ENCODE results near the gene CCDC124. TPM values are rescaled to one million over a fixed set of nuclear protein-coding genes. Genes with fewer than 3 reads are reported as not detected.
A peak's percentile ranks its signal among the peaks of the same experiment; 100 is the strongest.

The CCDC124 gene
- total RNA-seq, 1 donor from 2014 or later = 59.7 TPM

DNA sequence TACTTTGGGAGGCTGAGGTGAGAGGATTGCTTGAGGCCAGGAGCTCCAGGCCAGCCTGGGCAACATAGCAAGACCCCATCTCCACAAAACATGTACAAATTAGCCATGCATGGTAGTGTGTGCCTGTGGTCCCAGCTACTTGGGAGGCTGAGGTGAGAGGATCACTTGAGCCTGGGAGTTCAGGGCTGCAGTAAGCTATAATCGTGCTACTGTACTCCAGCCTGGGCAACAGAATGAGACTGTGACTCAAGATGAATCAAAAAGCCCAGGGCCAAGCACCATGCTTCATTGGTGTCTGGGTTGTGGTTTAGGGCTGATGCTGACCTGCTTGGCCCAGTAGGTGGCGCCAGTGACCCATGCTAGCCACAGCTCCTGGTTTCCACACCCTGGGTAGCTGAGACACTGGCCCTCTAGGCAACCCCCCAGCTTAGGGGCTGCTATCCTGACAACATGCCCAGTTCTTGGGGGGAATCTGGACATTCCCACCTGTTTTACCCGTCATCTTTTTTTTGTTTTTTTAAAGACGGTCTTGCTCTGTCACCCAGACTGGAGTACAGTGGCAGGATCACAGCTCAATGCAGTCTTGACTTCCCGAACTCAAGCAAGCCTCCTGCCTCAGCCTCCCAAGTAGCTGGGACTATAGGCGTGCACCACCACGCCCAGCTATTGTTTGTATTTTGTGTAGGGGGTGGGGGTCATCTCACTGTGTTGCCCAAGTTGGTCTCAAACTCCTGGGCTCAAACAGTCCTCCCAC lies 5.5 kb downstream of the CCDC124 start:
- H3K4me3 ChIP-seq = no peak overlapping the region
- no peaks in the 10 kb centered on the region for H3K27me3 ChIP-seq
- DNase-seq = peak; percentile 89
- intact Hi-C loops (cut with DNase I) = loop anchor here (5.0 kb wide), 1 partner anchor 59 kb away; no protein-coding TSS in a partner anchor
- peak; percentile 92 for TF ChIP-seq CTCF (IDR thresholded peaks at IDR 0.05)
- ATAC-seq = peak; percentile 92
- H3K9me3 ChIP-seq = no peaks in the 10 kb centered on the region
- H3K4me1 ChIP-seq = peaks cover 10% of the 10 kb centered on the region
- no peak overlapping the region for H3K27ac ChIP-seq
- H3K36me3 ChIP-seq = peaks cover 17% of the 10 kb centered on the region

- no peak for DNase-seq
- no peak for ATAC-seq
- TF ChIP-seq CTCF (IDR thresholded peaks at IDR 0.05) = no peak
- H3K36me3 ChIP-seq = peaks cover 17% of the 10 kb centered on the region
- intact Hi-C loops (cut with DNase I) = no loop called here
- no peak overlapping the region for H3K27ac ChIP-seq
- H3K27me3 ChIP-seq = no peaks in the 10 kb centered on the region
- H3K4me3 ChIP-seq = no peak overlapping the region
- H3K9me3 ChIP-seq = no peaks in the 10 kb centered on the region
- H3K4me1 ChIP-seq = peaks cover 3% of the 10 kb centered on the region
Observed at GRCh38 chr19:17942181-17942580, 9.4 kb downstream of the CCDC124 start.

GRCh38 chr19:17942582-17943273 lies 9.9 kb downstream of the CCDC124 start:
- Histone ChIP-seq H3K9me3 (no peaks in the 10 kb centered on the region), H3K4me1 (peaks cover 5% of the 10 kb centered on the region), H3K27me3 (no peaks in the 10 kb centered on the region), H3K27ac (no peak overlapping the region), H3K36me3 (peaks cover 17% of the 10 kb centered on the region), H3K4me3 (no peak overlapping the region)
- intact Hi-C loops (cut with DNase I) = no loop called here
- TF ChIP-seq CTCF (IDR thresholded peaks at IDR 0.05) = no peak
- no peak for DNase-seq
- ATAC-seq = no peak

- ATAC-seq (no peak), DNase-seq (no peak)
- no peak overlapping the region for H3K27ac ChIP-seq
- peaks cover 6% of the 10 kb centered on the region for H3K4me1 ChIP-seq
- peaks cover 17% of the 10 kb centered on the region for H3K36me3 ChIP-seq
- H3K4me3 ChIP-seq = no peak overlapping the region
- no peaks in the 10 kb centered on the region for H3K27me3 ChIP-seq
- H3K9me3 ChIP-seq = no peaks in the 10 kb centered on the region
- TF ChIP-seq CTCF (IDR thresholded peaks at IDR 0.05) = no peak
- intact Hi-C loops (cut with DNase I) = no loop called here
Observed at GRCh38 chr19:17943274-17944221, 10.7 kb downstream of the CCDC124 start.

- no peak overlapping the region for H3K4me3 ChIP-seq
- no peak overlapping the region for H3K27ac ChIP-seq
- no peak for TF ChIP-seq CTCF (IDR thresholded peaks at IDR 0.05)
- H3K9me3 ChIP-seq = no peaks in the 10 kb centered on the region
- intact Hi-C loops (cut with DNase I) = no loop called here
- peaks cover 13% of the 10 kb centered on the region for H3K36me3 ChIP-seq
- ATAC-seq = no peak
- H3K27me3 ChIP-seq = peaks cover 4% of the 10 kb centered on the region
- H3K4me1 ChIP-seq = peaks cover 12% of the 10 kb centered on the region
- no peak for DNase-seq
Observed at GRCh38 chr19:17944301-17944700, 11.5 kb downstream of the CCDC124 start.
